ENCODE measurements around the gene FREM2.

DNA sequence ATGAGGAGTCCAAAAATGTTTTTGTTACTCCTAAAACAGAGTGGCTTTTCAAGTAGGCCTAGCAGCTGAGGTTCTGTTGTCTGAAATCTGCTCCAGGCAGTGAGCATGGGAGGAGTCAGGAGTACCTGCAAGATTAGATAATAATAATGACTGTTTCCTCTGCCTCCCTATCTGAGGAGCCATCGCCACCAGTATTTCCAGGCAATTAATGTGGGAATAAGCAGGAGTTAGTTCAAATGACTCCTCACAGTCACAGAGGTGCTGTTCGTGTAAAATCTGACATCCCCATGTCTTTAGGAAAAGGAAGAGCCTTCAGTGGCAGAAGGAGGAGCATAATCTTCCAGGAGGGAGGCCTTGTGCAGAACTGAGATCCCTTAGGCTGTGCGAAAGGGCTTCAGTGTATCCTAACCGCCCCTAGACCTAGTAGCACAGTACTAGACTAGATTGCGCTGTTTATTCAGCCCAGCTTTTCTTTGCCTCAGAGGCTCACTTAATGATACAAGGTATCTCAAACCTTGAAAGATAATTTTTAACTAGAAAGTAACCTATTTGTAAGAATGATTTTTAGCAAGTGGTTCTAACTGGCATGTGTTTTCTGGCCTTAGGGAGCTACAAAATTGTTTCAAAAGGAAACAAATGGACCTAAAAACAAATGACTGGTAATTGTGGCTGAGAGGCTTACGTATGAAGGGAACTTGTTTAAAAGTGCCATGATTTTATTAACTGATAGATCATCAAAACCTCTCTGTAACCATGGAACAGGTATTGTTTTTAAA, 49.0 kb downstream of the FREM2 start:
- TF ChIP-seq POLR2AphosphoS5 (IDR thresholded peaks at IDR 0.05; ENCODE audit: insufficient read depth, low read depth, low read length) (no peak), POLR2A (IDR thresholded peaks at IDR 0.05; ENCODE audit: low read depth, low read length) (no peak), FOS (IDR thresholded peaks at IDR 0.05; ENCODE audit: borderline replicate concordance, insufficient read depth, low read length) (no peak), MYC (IDR thresholded peaks at IDR 0.05; ENCODE audit: low read depth, low read length) (no peak), EZH2 (IDR thresholded peaks at IDR 0.05; ENCODE audit: borderline replicate concordance, low read depth, low read length, severe bottlenecking) (no peak), GATA2 (IDR thresholded peaks at IDR 0.05; ENCODE audit: insufficient read depth, insufficient read length, low read depth, low read length) (no peak)
- TF ChIP-seq, protein P1, sequence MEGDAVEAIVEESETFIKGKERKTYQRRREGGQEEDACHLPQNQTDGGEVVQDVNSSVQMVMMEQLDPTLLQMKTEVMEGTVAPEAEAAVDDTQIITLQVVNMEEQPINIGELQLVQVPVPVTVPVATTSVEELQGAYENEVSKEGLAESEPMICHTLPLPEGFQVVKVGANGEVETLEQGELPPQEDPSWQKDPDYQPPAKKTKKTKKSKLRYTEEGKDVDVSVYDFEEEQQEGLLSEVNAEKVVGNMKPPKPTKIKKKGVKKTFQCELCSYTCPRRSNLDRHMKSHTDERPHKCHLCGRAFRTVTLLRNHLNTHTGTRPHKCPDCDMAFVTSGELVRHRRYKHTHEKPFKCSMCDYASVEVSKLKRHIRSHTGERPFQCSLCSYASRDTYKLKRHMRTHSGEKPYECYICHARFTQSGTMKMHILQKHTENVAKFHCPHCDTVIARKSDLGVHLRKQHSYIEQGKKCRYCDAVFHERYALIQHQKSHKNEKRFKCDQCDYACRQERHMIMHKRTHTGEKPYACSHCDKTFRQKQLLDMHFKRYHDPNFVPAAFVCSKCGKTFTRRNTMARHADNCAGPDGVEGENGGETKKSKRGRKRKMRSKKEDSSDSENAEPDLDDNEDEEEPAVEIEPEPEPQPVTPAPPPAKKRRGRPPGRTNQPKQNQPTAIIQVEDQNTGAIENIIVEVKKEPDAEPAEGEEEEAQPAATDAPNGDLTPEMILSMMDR (IDR thresholded peaks at IDR 0.05; ENCODE audit: extremely low read depth in 1 of 2, insufficient read depth in 1 of 2, low read depth in 1 of 2, low read length in 2 of 2): no peak
- TF ChIP-seq, protein P2, sequence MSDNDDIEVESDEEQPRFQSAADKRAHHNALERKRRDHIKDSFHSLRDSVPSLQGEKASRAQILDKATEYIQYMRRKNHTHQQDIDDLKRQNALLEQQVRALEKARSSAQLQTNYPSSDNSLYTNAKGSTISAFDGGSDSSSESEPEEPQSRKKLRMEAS (IDR thresholded peaks at IDR 0.05; ENCODE audit: insufficient read depth, insufficient read length): no peak

Data from endothelial cell of umbilical vein (primary cell).